Chondrocyte (in vitro differentiated cells): Measurements from ENCODE around the gene CMSS1. TPM values are rescaled to one million over a fixed set of nuclear protein-coding genes. Genes with fewer than 3 reads are reported as not detected.

Experiments
- DNase-seq: peaks from one replicate; pipeline ENCODE4 v3.0.0; 2021; ENCODE audit warnings: mixed read lengths, low spot score
- H3K27ac Mint-ChIP-seq: one replicate; pipeline ENCODE4 v1.8.0; 2021; ENCODE audit warnings: mild to moderate bottlenecking, moderate library complexity, mixed read lengths; ENCODE audit not compliant: unreplicated experiment
- H3K27me3 Mint-ChIP-seq: 2 replicates; pipeline ENCODE4 v1.8.0; 2021; ENCODE audit warnings: low read depth, mixed read lengths
- H3K36me3 Mint-ChIP-seq: 2 replicates; pipeline ENCODE4 v1.8.0; 2021; ENCODE audit warnings: low read depth, mixed read lengths
- H3K4me1 Mint-ChIP-seq: 2 replicates; pipeline ENCODE4 v1.8.0; 2021; ENCODE audit warnings: low read depth, mild to moderate bottlenecking, mixed read lengths
- H3K4me3 Mint-ChIP-seq: one replicate; pipeline ENCODE4 v1.8.0; 2021; ENCODE audit warnings: mild to moderate bottlenecking, moderate library complexity, mixed read lengths; ENCODE audit not compliant: unreplicated experiment
- H3K9me3 Mint-ChIP-seq: 2 replicates; pipeline ENCODE4 v1.8.0; 2021; ENCODE audit warnings: low read depth, mixed read lengths
- CTCF ChIP-seq: fragments of 200-600 bp; sonication (generic); IDR thresholded peaks from 2 replicates; pipeline ENCODE4 v1.5.0; 2021; ENCODE audit warnings: antibody characterized with exemption, mild to moderate bottlenecking, moderate library complexity
- total RNA-seq: library from RNA; stranded (reverse); gene quantifications from 3 replicates; pipeline ENCODE4 v1.2.1, GENCODE V29; 2021

CMSS1 gene
- total RNA-seq, 1 donor from 2014 or later, result 19.5 TPM

GRCh38 chr3:99953596-99953995 is 135.9 kb downstream of the CMSS1 start:
- H3K4me3 Mint-ChIP-seq, result no peak overlapping the region
- H3K9me3 Mint-ChIP-seq, result no peaks in the 10 kb centered on the region
- no peaks in the 10 kb centered on the region for H3K27me3 Mint-ChIP-seq
- H3K36me3 Mint-ChIP-seq, result no peaks in the 10 kb centered on the region
- no peak for TF ChIP-seq CTCF
- no peak for DNase-seq
- no peak overlapping the region for H3K27ac Mint-ChIP-seq
- peaks cover 75% of the 10 kb centered on the region for H3K4me1 Mint-ChIP-seq

- Mint-ChIP-seq H3K27me3 (no peaks in the 10 kb centered on the region), H3K9me3 (no peaks in the 10 kb centered on the region), H3K4me1 (peaks cover 62% of the 10 kb centered on the region), H3K27ac (no peak overlapping the region), H3K36me3 (no peaks in the 10 kb centered on the region), H3K4me3 (no peak overlapping the region)
- no peak for DNase-seq
- no peak for TF ChIP-seq CTCF
These were observed 137.4 kb downstream of the CMSS1 start for GRCh38 chr3:99954914-99955644.

GRCh38 chr3:99955773-99956562 is 138.3 kb downstream of the CMSS1 start:
- no peak for TF ChIP-seq CTCF
- no peaks in the 10 kb centered on the region for H3K9me3 Mint-ChIP-seq

GRCh38 chr3:99957151-99957796 is 139.6 kb downstream of the CMSS1 start:
- Mint-ChIP-seq H3K36me3 (no peaks in the 10 kb centered on the region), H3K27ac (no peak overlapping the region), H3K27me3 (no peaks in the 10 kb centered on the region), H3K4me1 (peaks cover 56% of the 10 kb centered on the region), H3K9me3 (no peaks in the 10 kb centered on the region), H3K4me3 (no peak overlapping the region)
- no peak for TF ChIP-seq CTCF
- DNase-seq, result no peak

More at GRCh38 chr3:99955773-99956562, 138.3 kb downstream of the CMSS1 start:
- Mint-ChIP-seq H3K4me3 (no peak overlapping the region), H3K4me1 (peaks cover 59% of the 10 kb centered on the region), H3K36me3 (no peaks in the 10 kb centered on the region), H3K27ac (no peak overlapping the region), H3K27me3 (no peaks in the 10 kb centered on the region)
- DNase-seq, result no peak

GRCh38 chr3:99958222-99958912 is 140.7 kb downstream of the CMSS1 start:
- H3K36me3 Mint-ChIP-seq, result no peaks in the 10 kb centered on the region
- no peak overlapping the region for H3K27ac Mint-ChIP-seq
- H3K9me3 Mint-ChIP-seq, result no peaks in the 10 kb centered on the region
- H3K4me1 Mint-ChIP-seq, result peaks cover 61% of the 10 kb centered on the region
- DNase-seq, result no peak
- no peaks in the 10 kb centered on the region for H3K27me3 Mint-ChIP-seq
- no peak for TF ChIP-seq CTCF
- H3K4me3 Mint-ChIP-seq, result no peak overlapping the region
